Fibroblast of skin of abdomen (primary cell): Measurements from ENCODE around the gene XPO1.
"Not testable (repeated sequence)": the region's sequence is repeated elsewhere in the genome, so short reads cannot be mapped to it uniquely, and the experiment has no call there.

Experiments
- DNase-seq: peaks from one replicate; pipeline ENCODE4 v3.0.0-alpha.2; 2013

The XPO1 gene

GRCh38 chr2:61469424-61470121, 68.6 kb downstream of the XPO1 start:
- DNase-seq, result no peak

GRCh38 chr2:61468231-61468630, 69.9 kb downstream of the XPO1 start:
- not testable (repeated sequence) for DNase-seq

GRCh38 chr2:61465045-61465444, 73.1 kb downstream of the XPO1 start:
- no peak for DNase-seq

GRCh38 chr2:61463769-61464475, 74.2 kb downstream of the XPO1 start:
- no peak for DNase-seq

GRCh38 chr2:61461404-61461803, 76.8 kb downstream of the XPO1 start:
- DNase-seq, result no peak

GRCh38 chr2:61460163-61460562, 78.0 kb downstream of the XPO1 start:
- DNase-seq, result peak; percentile 71

- no peak for DNase-seq
Observed at GRCh38 chr2:61456746-61457420, 81.3 kb downstream of the XPO1 start.

- no peak for DNase-seq
Observed at GRCh38 chr2:61456070-61456745, 81.9 kb downstream of the XPO1 start.

GRCh38 chr2:61454972-61455371, 83.2 kb downstream of the XPO1 start:
- not testable (repeated sequence) for DNase-seq

GRCh38 chr2:61454383-61454782, 83.8 kb downstream of the XPO1 start:
- DNase-seq, result no peak

- no peak for DNase-seq
Observed at GRCh38 chr2:61452392-61452791, 85.8 kb downstream of the XPO1 start.

GRCh38 chr2:61451178-61451577, 87.0 kb downstream of the XPO1 start:
- no peak for DNase-seq

GRCh38 chr2:61450144-61450543, 88.0 kb downstream of the XPO1 start:
- no peak for DNase-seq

GRCh38 chr2:61448229-61448628, 89.9 kb downstream of the XPO1 start:
- DNase-seq, result no peak

GRCh38 chr2:61446971-61447370, 91.2 kb downstream of the XPO1 start:
- not testable (repeated sequence) for DNase-seq

GRCh38 chr2:61443342-61444041, 94.7 kb downstream of the XPO1 start:
- DNase-seq, result no peak

- no peak for DNase-seq
Observed at GRCh38 chr2:61439241-61440002, 98.7 kb downstream of the XPO1 start.

GRCh38 chr2:61438670-61439069, 99.5 kb downstream of the XPO1 start:
- no peak for DNase-seq

GRCh38 chr2:61437170-61437569, 101.0 kb downstream of the XPO1 start:
- no peak for DNase-seq

GRCh38 chr2:61436092-61436491, 102.1 kb downstream of the XPO1 start:
- no peak for DNase-seq

GRCh38 chr2:61435291-61435690, 102.9 kb downstream of the XPO1 start:
- DNase-seq, result no peak

- no peak for DNase-seq
Observed at GRCh38 chr2:61434314-61434713, 103.8 kb downstream of the XPO1 start.
